WI38 (cell line): ENCODE data around the gene HACD2.

Experiments used
- H3K4me3 ChIP-seq: 2 replicates; pipeline ENCODE4 v1.5.1; 2011; ENCODE audit warnings: low read depth, mild to moderate bottlenecking, control low read depth, low read length
- CTCF ChIP-seq: IDR thresholded peaks from 2 replicates; pipeline ENCODE4 v1.5.1; 2012; ENCODE audit warnings: low read depth, mild to moderate bottlenecking, control low read depth, low read length

The HACD2 gene

GRCh38 chr3:123552095-123552714, 32.6 kb downstream of the HACD2 start:
- TF ChIP-seq CTCF = peak; percentile 49; the same call in 1 of the 2 replicates

GRCh38 chr3:123547881-123548519, 36.9 kb downstream of the HACD2 start:
- no peak for TF ChIP-seq CTCF
- H3K4me3 ChIP-seq = no peak overlapping the region

More at GRCh38 chr3:123552095-123552714, 32.6 kb downstream of the HACD2 start:
- no peak overlapping the region for H3K4me3 ChIP-seq

DNA sequence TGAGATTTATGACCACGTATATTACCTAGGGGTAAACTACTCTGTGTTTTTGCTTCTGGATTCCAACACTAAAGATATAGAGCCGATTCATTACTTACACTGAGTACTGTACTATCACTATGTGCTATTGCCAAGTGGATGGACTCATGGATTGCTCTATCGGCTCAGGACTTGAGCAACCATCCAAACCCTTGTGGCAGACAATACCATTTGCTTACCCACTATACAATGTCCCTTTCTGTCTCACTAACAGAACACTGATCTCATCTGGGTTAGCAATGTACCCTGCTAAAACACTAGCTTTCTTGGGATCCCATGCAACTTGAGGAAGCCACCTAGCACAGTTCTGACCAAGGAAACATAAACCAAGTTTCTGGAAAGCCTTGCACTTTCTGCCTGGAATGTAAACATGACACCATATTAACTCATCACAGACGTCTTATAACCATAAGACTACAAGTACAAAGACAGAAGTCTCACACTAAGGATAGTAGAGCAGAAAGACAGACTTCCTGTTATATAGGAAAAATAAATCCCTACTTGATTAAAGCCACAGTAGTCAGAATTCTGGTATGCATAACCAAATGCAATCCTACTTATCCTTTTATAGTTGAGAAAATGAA, 38.6 kb downstream of the HACD2 start:
- H3K4me3 ChIP-seq = no peak overlapping the region
- no peak for TF ChIP-seq CTCF

- H3K4me3 ChIP-seq = no peak overlapping the region
- TF ChIP-seq CTCF = no peak
Observed at GRCh38 chr3:123543950-123544349, 40.9 kb downstream of the HACD2 start.

GRCh38 chr3:123540285-123540684, 44.6 kb downstream of the HACD2 start:
- H3K4me3 ChIP-seq = no peak overlapping the region
- TF ChIP-seq CTCF = no peak

DNA sequence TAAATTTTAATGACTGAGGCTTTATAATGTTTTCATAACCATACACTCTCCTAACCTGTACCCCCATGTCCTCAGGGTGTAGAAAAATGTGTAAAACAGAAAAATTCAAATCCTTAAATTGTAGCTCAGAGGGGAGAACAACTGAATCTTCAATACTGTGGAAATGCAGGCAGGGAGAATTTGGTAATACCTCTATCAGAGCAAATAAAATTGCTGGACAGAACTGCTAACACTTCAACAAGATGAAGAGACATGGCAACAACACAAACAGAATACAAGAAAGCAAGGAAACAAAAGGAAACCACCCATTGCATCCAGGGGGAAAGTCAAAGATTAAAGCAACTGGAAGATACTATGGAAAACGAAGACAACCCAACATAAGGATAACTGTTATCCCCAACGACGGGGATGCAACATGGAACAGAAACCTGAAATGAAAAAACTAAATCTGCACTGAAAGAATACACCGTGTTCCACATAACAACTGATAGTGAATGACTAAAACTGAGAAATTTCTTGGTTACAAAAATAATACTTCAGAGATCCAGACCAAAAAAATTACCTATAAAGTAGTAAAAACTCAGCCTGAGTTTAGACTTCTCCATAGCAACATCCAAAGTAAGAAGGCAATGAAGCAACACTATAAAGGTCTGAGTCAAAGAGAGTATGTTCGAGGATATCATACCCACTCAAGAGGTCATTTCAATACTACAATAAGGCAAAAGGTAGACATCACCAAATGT, 48.5 kb downstream of the HACD2 start:
- TF ChIP-seq CTCF = no peak
- H3K4me3 ChIP-seq = no peak overlapping the region
